NCI-H1694 treated with DMSO at 0.1 percent for 48 hours (cell line): ENCODE measurements around the gene IL17D.

Experiments used
- DNase-seq: peaks from one replicate; lab custom pipeline; 2025; lab: John Stamatoyannopoulos, UW

Gene IL17D

DNA sequence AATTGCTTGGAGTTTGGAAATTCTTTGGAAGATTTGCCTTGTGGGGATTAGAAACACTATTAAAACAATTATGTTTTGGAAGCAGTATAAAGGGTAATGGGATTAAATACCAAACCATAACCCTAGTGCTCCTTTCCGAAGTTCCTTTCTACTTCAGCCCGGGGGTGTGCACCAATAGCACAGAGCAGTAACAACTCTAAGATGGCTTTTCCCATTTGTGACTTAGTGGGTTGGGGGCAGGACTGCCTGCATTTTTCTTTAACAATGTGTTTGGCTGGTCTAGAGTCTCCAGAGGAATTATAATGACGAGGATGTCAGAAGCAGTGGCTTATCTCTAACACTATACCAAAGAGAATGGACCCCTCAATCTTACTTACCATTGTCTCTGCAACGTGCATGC, 11.9 kb upstream of the IL17D start:
- no peak for DNase-seq

DNA sequence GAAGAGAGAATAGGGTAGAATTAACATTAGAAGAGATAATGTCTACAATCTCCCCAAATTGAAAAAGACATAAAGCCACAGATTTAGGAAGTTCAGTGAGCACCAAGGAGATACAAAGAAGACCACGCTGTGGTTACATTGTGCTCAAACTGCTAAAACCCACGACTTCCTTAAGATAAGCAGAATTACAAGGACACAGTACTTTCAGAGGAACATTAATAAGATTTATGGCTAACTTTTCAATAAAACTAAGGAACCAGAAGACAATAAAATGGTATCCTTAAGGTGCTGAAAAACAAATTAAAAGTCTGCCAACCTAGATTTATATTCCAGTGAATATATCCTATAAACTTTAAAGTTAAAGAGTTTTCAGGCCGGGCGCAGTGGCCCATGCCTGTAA, 7.4 kb upstream of the IL17D start:
- DNase-seq, result no peak

DNA sequence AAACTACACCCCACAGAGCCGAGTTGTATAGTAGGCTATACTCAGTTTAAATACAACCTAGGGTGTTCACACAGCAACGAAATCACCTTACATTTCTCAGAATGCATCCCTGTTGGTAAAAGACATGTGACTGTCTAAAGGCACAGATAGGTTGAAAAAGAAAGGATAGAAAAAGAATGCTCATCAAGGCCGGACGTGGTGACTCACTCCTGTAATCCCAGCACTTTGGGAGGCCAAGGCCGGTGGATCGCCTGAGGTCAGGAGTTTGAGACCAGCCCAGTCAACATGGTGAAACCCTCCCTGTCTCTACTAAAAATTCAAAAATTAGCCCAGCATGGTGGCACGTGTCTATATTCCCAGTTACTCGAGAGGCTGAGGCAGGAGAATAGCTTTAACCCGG, 3.8 kb upstream of the IL17D start:
- DNase-seq, result no peak

DNA sequence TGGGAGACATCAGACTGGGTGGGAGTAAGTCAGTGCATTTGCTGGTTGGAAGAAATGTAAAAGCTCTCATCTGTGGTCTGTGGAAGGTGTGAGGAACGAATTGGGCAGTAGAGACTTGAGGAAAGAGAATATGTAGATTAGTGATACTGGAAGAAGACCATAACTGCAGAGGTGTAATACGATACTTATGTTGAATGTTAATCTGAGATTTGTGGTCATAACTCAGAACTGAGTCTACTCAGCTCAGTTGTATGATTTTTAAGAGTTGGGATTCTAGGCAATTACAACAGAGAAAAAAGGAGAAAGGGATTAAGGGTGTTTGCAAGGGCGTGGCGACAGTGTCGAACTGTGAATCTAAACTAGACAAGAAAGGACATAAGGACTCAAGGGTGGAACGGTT, 3.2 kb upstream of the IL17D start:
- no peak for DNase-seq

DNA sequence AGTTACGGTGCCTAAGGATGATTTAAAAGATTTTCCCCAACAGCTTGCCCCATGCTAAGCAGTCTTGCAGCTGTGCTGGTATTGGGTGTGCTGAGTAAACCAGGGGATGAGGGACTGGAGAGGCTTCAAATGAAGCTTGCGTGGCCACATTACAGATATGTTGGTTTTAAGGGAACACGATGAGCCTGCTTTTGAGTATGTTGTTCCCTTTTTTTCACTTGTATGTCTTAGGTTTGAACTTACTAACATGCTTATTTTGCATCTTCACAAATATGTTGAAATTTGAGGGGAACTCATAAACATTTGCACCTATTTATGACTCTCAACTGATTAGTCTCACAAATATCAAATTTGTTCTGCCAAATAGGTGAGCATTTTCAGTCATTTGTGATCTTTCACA, 2.0 kb upstream of the IL17D start:
- DNase-seq, result no peak

DNA sequence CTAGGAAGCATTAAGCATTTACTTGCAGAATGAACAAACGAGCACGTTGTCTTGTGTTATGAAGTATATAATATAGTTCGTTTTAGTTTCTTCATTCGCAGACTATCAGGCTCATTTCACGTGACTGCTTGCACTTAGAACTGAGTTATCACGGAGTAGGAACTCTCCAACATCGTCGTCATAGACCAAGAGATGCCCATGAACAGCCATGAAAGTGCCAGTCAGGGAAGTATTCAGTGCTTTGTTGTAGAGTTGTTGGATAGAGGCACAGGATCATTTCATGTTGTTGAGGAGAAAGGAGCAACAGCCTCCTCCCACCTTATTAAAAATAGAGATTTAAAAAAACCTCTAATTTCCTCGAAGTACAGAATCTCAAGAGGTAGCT, 977 bp upstream of the IL17D start:
- no peak for DNase-seq

DNA sequence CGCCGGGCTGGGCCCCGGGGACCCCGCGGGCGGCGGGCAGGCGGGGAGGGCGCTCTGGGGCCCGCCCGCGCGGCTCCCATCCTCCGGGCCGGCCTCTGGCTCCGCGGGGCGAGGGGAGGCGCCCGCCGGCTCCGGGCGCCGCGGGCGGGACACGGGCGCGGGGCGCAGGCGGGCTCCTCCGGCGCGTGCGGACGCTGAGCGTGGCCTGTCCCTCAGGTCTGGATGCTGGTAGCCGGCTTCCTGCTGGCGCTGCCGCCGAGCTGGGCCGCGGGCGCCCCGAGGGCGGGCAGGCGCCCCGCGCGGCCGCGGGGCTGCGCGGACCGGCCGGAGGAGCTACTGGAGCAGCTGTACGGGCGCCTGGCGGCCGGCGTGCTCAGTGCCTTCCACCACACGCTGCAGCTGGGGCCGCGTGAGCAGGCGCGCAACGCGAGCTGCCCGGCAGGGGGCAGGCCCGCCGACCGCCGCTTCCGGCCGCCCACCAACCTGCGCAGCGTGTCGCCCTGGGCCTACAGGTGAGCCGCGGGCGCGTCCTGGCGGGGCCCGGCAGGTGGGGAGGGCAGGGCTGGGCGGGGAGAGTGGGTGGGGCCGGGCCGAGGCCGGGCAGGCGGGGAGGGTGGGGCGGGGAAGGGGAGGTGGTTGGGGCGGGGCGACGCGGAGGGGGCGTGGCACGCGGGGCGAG, 420 bp downstream of the IL17D start:
- no peak for DNase-seq

DNA sequence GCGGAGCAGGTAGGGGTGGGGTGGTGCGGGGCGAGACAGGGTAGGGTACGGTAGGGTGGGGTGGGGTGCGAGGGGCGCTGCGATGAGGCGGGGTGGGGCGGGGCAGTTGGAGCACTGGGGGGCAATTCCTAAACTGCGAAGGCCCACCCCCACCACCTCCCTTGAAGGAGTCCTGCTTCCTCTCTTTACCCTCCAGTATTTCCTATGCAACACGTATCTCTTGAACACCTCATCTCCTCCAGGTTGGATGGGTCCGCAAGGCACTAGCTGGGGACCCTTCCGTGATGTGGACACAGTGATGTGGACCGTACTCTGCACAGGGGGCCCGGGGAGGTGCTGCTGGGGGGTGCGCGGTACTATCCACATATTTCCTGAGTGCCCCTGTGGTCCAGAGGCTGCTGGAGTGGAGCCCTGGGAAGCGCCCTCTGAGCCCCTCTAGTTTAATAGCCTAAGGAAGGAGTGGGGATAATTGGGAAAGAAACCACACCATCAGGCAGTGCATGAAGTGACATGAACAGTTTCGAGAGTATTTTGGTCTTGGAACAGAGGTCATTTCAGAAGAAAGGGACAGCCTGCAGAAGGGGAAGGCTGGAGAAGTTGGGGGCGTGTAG, 1.1 kb downstream of the IL17D start:
- DNase-seq, result no peak

DNA sequence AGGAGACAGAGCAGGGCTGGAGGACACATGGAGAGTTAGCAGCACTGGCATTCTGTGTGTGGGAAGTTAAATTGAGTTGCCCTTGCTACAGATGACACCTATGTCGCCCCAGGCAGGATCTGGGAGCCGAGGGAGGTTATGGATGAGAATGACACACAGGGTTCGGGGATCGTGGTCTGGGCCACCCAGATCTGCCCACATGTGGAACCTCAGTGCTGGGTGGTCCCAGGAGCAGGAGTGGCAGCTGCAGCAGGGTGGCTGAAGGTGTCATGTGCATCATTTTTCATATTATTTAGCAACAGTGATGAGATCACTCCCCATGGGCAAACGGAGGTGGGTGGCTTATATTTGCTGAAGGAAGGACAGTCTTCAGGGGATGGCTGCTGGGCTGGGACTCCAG, 3.2 kb downstream of the IL17D start:
- DNase-seq, result no peak

DNA sequence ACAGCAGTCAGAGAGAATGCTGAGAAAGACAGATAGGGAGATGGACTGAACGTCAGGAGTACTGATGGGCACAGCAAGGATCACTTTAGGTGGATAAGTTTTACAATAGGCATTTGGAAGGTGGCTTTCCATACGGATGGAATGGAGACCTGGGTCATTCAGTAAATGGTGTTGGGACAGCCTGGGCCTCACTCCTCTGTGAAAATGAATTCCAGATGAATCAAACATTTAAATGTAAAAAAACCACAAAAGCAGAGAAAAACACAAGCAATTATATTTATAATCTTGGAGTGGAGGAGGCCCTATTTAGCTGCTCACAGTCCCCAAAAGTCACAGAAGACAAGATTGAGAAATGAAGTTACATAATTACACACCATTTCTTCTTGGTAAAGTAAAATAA, 4.7 kb downstream of the IL17D start:
- DNase-seq, result no peak

DNA sequence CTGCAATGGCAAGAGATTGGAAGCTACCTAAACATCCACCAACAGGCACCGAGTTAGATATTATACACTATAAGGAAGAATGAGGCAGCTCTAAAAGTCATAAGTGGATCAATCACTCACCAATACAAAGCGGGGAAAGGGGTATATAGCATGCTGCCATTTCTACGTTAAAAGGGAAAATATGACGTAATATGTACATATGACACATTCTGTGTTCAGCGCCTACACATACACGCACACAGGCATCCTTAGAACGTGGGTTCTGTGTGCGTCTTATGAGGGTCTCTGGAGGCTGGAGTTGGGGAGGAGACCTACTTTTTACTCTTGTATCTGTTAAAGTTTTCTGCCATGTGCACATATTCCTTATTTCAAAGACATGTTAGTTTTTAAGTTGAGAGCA, 5.9 kb downstream of the IL17D start:
- DNase-seq, result no peak

DNA sequence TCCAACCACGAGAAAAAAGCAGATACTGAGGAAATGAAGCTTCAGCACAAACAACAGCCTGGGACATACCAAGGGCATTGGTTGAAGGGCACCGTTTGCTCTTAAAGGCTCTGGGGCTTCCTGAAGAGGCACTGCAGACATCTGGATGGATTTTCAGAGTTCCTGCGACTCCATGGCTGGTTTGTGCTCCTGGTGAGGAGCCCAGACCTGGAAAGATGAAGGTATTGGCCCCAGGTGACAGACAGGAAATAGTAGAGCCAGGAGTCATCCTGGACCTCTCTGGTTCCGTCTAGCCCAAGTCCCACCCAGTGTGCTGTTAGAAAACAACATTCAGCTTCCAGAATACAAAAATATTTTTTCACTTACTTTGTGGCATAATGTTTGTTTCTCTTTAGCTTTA, 6.3 kb downstream of the IL17D start:
- no peak for DNase-seq

DNA sequence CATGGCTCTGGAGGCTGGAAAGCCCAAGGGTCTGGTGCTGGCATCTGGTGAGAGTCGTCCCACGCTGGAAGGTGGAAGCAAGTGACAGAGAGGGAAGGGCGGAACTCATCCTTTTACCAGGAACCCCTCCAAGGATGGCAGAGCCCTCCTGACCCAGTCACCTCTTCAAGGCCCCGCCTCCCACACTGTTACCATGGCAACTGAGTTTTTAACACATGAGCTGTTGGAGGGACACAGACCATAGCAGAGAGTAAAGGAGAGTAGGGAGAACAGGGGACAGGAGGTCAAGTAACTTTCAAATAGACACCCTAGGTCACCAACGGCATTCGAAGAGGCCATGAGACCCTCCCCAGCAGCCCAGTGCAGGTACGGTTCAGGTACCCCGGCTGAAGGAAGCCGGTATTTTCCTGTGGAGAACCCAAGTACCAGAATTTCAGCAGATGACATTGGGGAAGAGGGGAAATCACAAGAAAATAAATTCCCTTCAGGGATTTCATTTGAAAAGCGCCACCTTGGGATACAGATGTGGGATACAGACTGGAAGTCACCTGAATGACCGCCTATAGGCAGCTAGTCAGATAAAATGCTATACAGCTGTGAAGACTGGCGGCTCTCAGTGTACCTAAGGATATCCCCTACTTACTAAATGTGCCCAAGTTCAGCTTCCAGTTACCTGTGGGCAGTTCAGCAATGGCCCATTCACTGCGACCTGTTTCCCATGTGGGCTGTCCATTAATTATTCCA, 8.0 kb downstream of the IL17D start:
- no peak for DNase-seq

DNA sequence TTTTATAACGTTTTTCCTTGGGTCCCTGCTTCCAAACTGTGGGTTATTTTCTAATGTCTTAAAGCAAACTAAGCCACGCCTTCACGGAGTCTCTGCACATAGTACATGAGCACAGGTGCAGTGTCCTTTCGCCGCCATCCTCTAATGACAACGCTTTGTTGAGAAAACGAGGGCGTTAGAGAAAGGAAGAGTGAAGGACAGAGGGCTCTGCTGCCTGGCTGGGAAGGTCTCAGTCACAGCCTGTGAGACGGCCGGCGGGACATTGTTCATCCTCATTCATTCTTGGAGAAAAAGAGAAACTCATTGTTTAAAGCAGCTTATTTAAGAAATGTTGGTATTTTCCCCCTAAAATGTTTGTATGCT, 9.5 kb downstream of the IL17D start:
- DNase-seq, result no peak

DNA sequence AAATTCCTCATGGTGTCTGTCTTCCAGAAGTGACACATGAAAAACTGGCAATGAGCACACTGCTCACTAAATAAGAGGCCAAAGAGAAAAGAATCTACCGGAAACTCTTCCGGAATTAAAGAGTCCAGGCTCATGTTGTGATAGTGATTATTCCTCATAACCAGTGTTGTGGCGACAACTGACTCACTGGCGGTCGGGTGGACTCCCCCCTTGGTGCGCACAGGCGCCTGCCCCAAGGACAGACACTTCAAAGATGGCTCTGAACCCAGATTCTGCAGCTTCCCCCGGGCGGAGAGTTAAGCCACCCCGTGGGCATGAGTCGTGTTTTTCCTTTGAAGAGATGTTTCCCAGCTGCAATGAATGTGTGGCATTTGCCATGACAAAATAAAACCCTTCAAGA, 10.3 kb downstream of the IL17D start:
- DNase-seq, result no peak

DNA sequence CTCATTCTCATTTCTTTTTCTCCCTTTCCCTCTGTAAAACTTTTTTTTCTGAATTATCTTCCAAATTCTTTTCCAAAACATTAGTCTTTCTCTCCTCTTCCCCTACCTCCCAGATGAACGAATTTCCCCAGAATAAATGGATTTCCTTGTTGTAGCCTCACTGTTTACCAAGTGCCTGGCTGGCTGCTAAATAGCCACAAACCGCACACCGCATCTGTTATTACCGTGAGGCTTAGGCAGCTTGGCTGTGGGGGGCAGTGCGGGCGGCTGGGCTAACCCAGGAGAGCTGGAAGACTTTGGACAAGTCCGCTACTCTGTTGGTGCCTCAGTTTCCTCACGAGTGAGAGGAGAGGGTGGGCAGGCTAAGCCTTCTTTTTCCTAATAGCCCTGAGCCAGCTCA, 10.7 kb downstream of the IL17D start:
- no peak for DNase-seq

DNA sequence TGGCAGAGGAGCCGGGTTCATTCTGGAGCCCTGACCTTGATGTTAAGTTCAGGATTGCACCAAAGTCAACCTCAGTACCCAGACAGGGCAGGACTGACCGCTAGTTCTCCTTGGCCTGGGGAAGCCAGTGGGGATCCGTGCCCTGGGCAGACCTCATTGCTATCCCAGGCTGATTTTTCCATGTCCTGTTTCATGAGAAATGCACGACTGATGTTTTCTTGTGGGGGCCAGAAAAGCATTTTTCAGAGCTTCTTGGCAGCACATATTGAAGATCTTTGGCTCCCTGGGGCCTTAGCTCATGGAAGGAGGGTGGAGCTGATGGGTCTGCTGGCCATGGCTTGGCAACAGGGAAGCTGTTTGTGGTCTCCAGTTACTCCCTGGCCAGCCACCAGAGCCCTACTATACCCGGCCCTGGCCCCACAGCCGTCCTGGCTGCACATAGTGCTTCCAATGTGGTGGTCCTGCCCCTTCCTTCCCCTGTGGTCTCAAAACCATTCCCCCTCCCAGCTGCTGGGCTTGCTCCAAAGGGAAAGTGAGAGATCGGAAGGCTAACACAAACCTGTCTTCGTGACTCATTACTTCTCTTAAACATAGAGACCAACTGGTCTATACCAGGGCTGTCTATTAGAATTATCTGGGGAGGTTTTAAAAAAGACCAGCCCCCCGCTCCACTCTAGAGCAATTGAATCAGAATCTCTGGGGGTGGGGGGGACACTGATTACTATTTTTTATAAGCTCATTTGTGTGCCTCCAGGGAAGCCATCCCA, 11.2 kb downstream of the IL17D start:
- no peak for DNase-seq

DNA sequence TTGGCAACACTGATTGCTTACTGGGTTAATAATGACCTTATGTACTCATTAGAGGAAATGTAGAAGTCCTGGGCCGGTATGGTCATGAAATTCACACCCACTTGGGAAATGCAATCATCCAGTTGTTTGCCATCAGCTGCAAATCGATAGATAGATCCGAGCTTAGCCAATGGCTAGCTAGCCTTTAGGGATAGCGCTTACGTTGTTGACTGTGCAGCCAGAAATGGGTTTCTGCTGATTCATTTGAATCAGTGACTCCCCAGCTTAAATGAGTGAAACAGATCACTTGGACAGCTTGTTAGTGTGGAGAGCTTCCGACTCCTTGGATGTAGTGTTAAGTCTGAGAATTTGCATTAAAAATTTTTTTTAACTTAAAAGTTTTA, 11.8 kb downstream of the IL17D start:
- DNase-seq, result no peak

DNA sequence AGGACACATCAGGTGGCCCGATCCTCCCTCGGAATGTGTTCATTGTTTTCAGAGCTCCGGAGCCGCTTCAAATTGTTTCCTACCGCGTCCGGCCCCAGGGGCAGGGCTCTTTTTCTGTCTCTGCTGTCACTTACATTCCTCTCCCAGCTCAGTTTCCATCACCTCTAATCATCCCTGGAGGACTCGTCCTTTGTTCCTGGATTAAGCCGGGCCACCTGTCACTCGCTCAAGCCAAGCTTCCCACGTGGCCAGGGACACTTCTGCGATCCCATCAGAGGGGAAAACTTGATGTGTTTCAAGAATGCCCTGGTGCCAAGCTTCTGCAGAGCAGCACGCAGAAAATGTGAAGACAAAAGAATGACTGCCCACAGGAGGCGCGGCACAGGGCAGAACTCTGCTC, 13.5 kb downstream of the IL17D start:
- DNase-seq, result no peak

DNA sequence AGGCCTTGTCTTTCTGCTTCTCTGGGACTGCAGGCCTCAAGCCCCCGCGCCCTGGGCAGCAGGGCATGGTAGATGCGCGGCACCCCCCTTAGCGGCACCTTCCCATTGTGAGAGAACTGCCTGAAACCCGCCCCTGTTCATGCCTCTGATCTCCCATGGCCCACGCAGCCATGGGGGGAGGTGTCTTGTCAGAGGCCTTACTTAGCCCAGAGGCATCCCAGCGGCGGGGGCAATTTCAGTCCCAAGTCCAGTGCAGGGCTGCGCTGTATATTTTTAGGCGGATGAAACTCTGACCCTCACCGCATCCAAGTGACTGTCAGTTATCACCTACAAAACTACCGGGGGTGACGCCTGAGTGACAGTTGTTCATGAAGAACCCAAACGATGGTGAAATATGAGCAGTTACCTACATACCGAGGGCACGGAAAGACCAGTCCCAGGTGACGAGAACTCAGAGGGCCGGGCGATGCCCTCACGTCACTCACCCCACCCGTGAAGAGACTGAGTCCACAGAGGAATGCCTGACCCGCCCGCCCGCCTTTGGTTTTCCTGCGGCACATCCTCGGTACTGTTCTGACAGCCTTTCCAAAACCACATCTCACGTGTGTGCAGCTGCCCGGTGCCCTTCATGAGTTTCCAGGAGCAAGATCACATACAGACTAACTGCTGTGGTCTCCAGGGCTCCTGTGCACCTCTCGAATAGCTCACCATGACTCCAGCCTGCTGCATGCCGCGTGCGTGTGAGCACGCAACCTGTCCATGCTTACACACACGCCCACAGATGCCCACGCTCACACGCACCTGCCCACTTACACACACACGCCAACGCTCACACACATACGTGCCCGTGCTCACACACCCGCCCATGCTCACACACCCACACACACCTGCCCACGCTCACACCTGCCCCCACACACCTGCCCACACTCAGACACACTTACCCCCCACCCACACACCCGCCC, 14.4 kb downstream of the IL17D start:
- no peak for DNase-seq

DNA sequence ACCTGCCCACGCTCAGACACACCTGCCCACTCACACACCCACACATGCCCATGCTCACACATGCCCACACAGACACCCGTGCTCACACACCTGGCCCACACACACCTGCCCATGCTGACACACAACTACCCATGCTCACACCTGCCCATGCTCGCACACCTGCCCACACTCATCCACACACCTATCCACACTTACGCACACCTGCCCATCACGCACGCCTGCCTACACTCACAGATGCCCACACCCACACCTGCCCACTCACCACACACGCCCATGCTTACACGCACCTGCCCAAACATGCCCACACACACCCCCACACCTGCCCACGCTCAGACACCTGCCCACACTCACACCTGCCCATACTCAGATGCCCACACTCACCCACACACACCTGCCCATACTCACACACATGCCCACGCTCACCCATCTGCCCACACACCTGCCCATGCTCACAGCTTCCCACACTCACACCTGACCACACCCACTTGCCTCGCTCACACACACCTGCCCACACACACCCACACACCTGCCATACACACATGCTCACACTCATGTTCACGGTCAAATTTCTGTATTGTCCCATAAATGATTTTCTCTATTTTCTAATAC, 15.6 kb downstream of the IL17D start:
- no peak for DNase-seq
